T-helper 17 cell (primary cell): ENCODE data around the gene CCDC85A. TPM values are rescaled to one million over a fixed set of nuclear protein-coding genes. Genes with fewer than 3 reads are reported as not detected.
A peak's percentile ranks its signal among the peaks of the same experiment; 100 is the strongest.

Experiments
- ATAC-seq: fragments of 150-1000 bp; cut with Tn5 transposase; 2 replicates; pipeline ENCODE4 v1.10.0; 2021; ENCODE audit warnings: mild to moderate bottlenecking, moderate library complexity
- DNase-seq, 3 donors: peaks; one replicate each; pipeline versions ENCODE4 v3.0.0 to v3.0.0-alpha.2; 2020 to 2021
- H3K9me3 ChIP-seq: one replicate; pipeline ENCODE4 v1.7.0; 2013; ENCODE audit warnings: low read length, mild to moderate bottlenecking; ENCODE audit not compliant: control insufficient read depth, poor library complexity, severe bottlenecking
- H3K27ac Mint-ChIP-seq: one replicate; pipeline ENCODE4 v1.8.0; 2022; ENCODE audit warnings: mild to moderate bottlenecking, moderate library complexity, mixed read lengths
- H3K27me3 Mint-ChIP-seq: one replicate; pipeline ENCODE4 v1.8.0; 2022; ENCODE audit warnings: mixed read lengths
- H3K36me3 Mint-ChIP-seq: one replicate; pipeline ENCODE4 v1.8.0; 2022; ENCODE audit warnings: low read depth, mixed read lengths
- H3K4me1 Mint-ChIP-seq: one replicate; pipeline ENCODE4 v1.8.0; 2022; ENCODE audit warnings: mild to moderate bottlenecking, mixed read lengths
- H3K4me3 Mint-ChIP-seq: one replicate; pipeline ENCODE4 v1.8.0; 2022; ENCODE audit warnings: mild to moderate bottlenecking, moderate library complexity, mixed read lengths
- total RNA-seq, 4 donors: library from RNA in 2 of 4; stranded (reverse) in 2 of 4; gene quantifications; one replicate each; pipeline ENCODE4 v1.2.3 and lab custom pipeline; 2022 to 2026

CCDC85A gene
- total RNA-seq, 2 donors from 2014 or later, result not detected

- no peak overlapping the region for H3K27ac Mint-ChIP-seq
- H3K9me3 ChIP-seq, result no peaks in the 10 kb centered on the region
- H3K27me3 Mint-ChIP-seq, result peaks cover 38% of the 10 kb centered on the region
- peaks cover 3% of the 10 kb centered on the region for H3K4me1 Mint-ChIP-seq
- DNase-seq, result no peak
- no peak overlapping the region for H3K4me3 Mint-ChIP-seq
- no peaks in the 10 kb centered on the region for H3K36me3 Mint-ChIP-seq
- no peak for ATAC-seq
Measured at GRCh38 chr2:56177420-56178220, 6.2 kb upstream of the CCDC85A start.

GRCh38 chr2:56179931-56180330 lies 3.9 kb upstream of the CCDC85A start:
- no peak overlapping the region for H3K27ac Mint-ChIP-seq
- H3K36me3 Mint-ChIP-seq, result no peaks in the 10 kb centered on the region
- H3K27me3 Mint-ChIP-seq, result peaks cover 48% of the 10 kb centered on the region
- no peaks in the 10 kb centered on the region for H3K9me3 ChIP-seq
- ATAC-seq (no peak), DNase-seq (no peak)
- H3K4me1 Mint-ChIP-seq, result peaks cover 5% of the 10 kb centered on the region
- H3K4me3 Mint-ChIP-seq, result no peak overlapping the region

GRCh38 chr2:56182420-56182819 lies 1.4 kb upstream of the CCDC85A start:
- H3K9me3 ChIP-seq, result no peaks in the 10 kb centered on the region
- ATAC-seq (no peak), DNase-seq (no peak)
- no peak overlapping the region for H3K27ac Mint-ChIP-seq
- H3K36me3 Mint-ChIP-seq, result no peaks in the 10 kb centered on the region
- peak overlapping the region; percentile 60 for H3K4me3 Mint-ChIP-seq
- H3K27me3 Mint-ChIP-seq, result peaks cover 71% of the 10 kb centered on the region
- peaks cover 9% of the 10 kb centered on the region for H3K4me1 Mint-ChIP-seq

GRCh38 chr2:56184500-56185011 lies 766 bp downstream of the CCDC85A start:
- Mint-ChIP-seq H3K4me3 (peak overlapping the region; percentile 68), H3K4me1 (peaks cover 9% of the 10 kb centered on the region), H3K36me3 (no peaks in the 10 kb centered on the region), H3K27ac (no peak overlapping the region), H3K27me3 (peaks cover 67% of the 10 kb centered on the region)
- ATAC-seq (no peak), DNase-seq (no peak)
- H3K9me3 ChIP-seq, result no peaks in the 10 kb centered on the region

- Mint-ChIP-seq H3K27ac (no peak overlapping the region), H3K36me3 (no peaks in the 10 kb centered on the region), H3K27me3 (peaks cover 63% of the 10 kb centered on the region), H3K4me3 (peak overlapping the region; percentile 68), H3K4me1 (peaks cover 9% of the 10 kb centered on the region)
- DNase-seq (no peak), ATAC-seq (no peak)
- H3K9me3 ChIP-seq, result no peaks in the 10 kb centered on the region
Measured at GRCh38 chr2:56185101-56185581, 1.4 kb downstream of the CCDC85A start.

GRCh38 chr2:56185582-56186046 lies 1.8 kb downstream of the CCDC85A start:
- no peaks in the 10 kb centered on the region for H3K9me3 ChIP-seq
- Mint-ChIP-seq H3K27me3 (peaks cover 60% of the 10 kb centered on the region), H3K4me1 (peaks cover 9% of the 10 kb centered on the region), H3K27ac (no peak overlapping the region), H3K4me3 (peak overlapping the region; percentile 68), H3K36me3 (no peaks in the 10 kb centered on the region)
- DNase-seq (no peak), ATAC-seq (no peak)

GRCh38 chr2:56191617-56192016 lies 7.8 kb downstream of the CCDC85A start:
- H3K4me3 Mint-ChIP-seq, result no peak overlapping the region
- no peaks in the 10 kb centered on the region for H3K36me3 Mint-ChIP-seq
- no peaks in the 10 kb centered on the region for H3K4me1 Mint-ChIP-seq
- DNase-seq, result no peak
- peaks cover 19% of the 10 kb centered on the region for H3K27me3 Mint-ChIP-seq
- H3K27ac Mint-ChIP-seq, result no peak overlapping the region
- H3K9me3 ChIP-seq, result no peaks in the 10 kb centered on the region
- ATAC-seq, result no peak

GRCh38 chr2:56192664-56193305 lies 9.0 kb downstream of the CCDC85A start:
- Mint-ChIP-seq H3K27ac (no peak overlapping the region), H3K4me3 (no peak overlapping the region), H3K27me3 (peaks cover 8% of the 10 kb centered on the region), H3K36me3 (no peaks in the 10 kb centered on the region), H3K4me1 (no peaks in the 10 kb centered on the region)
- ATAC-seq, result no peak
- no peak for DNase-seq
- H3K9me3 ChIP-seq, result no peaks in the 10 kb centered on the region

- ATAC-seq (no peak), DNase-seq (no peak)
- Mint-ChIP-seq H3K4me3 (no peak overlapping the region), H3K27ac (no peak overlapping the region), H3K27me3 (peaks cover 4% of the 10 kb centered on the region), H3K4me1 (no peaks in the 10 kb centered on the region), H3K36me3 (no peaks in the 10 kb centered on the region)
- no peaks in the 10 kb centered on the region for H3K9me3 ChIP-seq
Measured at GRCh38 chr2:56195563-56195962, 11.8 kb downstream of the CCDC85A start.

GRCh38 chr2:56197816-56198215 lies 14.0 kb downstream of the CCDC85A start:
- no peaks in the 10 kb centered on the region for H3K9me3 ChIP-seq
- Mint-ChIP-seq H3K27me3 (no peaks in the 10 kb centered on the region), H3K4me1 (no peaks in the 10 kb centered on the region), H3K4me3 (no peak overlapping the region), H3K27ac (no peak overlapping the region), H3K36me3 (no peaks in the 10 kb centered on the region)
- ATAC-seq, result no peak
- DNase-seq, result no peak

GRCh38 chr2:56198936-56199335 lies 15.1 kb downstream of the CCDC85A start:
- H3K27ac Mint-ChIP-seq, result no peak overlapping the region
- H3K4me3 Mint-ChIP-seq, result no peak overlapping the region
- H3K27me3 Mint-ChIP-seq, result no peaks in the 10 kb centered on the region
- no peaks in the 10 kb centered on the region for H3K9me3 ChIP-seq
- H3K4me1 Mint-ChIP-seq, result no peaks in the 10 kb centered on the region
- DNase-seq (no peak), ATAC-seq (no peak)
- H3K36me3 Mint-ChIP-seq, result no peaks in the 10 kb centered on the region

- no peaks in the 10 kb centered on the region for H3K9me3 ChIP-seq
- no peak for DNase-seq
- H3K4me1 Mint-ChIP-seq, result no peaks in the 10 kb centered on the region
- no peak overlapping the region for H3K27ac Mint-ChIP-seq
- no peaks in the 10 kb centered on the region for H3K27me3 Mint-ChIP-seq
- ATAC-seq, result no peak
- no peaks in the 10 kb centered on the region for H3K36me3 Mint-ChIP-seq
- H3K4me3 Mint-ChIP-seq, result no peak overlapping the region
Measured at GRCh38 chr2:56199492-56199891, 15.7 kb downstream of the CCDC85A start.

- no peak for ATAC-seq
- H3K4me1 Mint-ChIP-seq, result no peaks in the 10 kb centered on the region
- no peak for DNase-seq
- H3K27me3 Mint-ChIP-seq, result no peaks in the 10 kb centered on the region
- no peak overlapping the region for H3K4me3 Mint-ChIP-seq
- no peaks in the 10 kb centered on the region for H3K36me3 Mint-ChIP-seq
- H3K9me3 ChIP-seq, result no peaks in the 10 kb centered on the region
- no peak overlapping the region for H3K27ac Mint-ChIP-seq
Measured at GRCh38 chr2:56202381-56203121, 18.8 kb downstream of the CCDC85A start.
